Measurements from ENCODE around the gene SLC1A3.

SLC1A3 gene

DNA sequence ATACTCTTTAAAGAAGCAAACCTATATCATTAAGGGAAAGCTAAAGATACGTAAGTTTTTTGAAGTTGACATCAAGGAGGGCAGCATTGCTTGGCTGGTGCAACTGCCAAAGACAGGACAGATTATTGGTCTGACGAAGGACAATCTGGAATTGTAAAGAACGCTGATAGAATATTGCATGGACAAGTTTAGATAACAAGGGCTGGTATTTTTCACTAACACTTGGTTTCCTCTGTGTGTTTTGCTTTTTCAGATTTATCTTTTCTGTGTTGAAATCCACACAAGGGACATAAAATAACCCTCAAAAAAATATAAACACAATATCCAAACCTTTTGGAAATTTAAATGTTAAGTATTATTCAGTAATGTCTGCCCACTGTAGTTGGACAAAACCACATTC lies 39.7 kb downstream of the SLC1A3 start:
- Histone ChIP-seq H3K9me3 (ENCODE audit: control insufficient read depth, insufficient read depth, low read depth, low read length) (no peaks in the 10 kb centered on the region), H3K4me1 (ENCODE audit: control insufficient read depth, insufficient read depth, low read length) (peaks cover 6% of the 10 kb centered on the region; the same call in 1 of the 2 replicates), H3K4me3 (ENCODE audit: low read depth, low read length) (no peak overlapping the region)

GRCh38 chr5:36646507-36647023 lies 40.2 kb downstream of the SLC1A3 start:
- no peak overlapping the region for H3K27ac ChIP-seq (ENCODE audit: low read depth, low read length)
- H3K27me3 ChIP-seq (ENCODE audit: control insufficient read depth, insufficient read depth, low read length), result no peaks in the 10 kb centered on the region
- peaks cover 6% of the 10 kb centered on the region; the same call in 1 of the 2 replicates for H3K4me1 ChIP-seq (ENCODE audit: control insufficient read depth, insufficient read depth, low read length)
- no peaks in the 10 kb centered on the region for H3K9me3 ChIP-seq (ENCODE audit: control insufficient read depth, insufficient read depth, low read depth, low read length)
- H3K9ac ChIP-seq (ENCODE audit: low read length), result no peak overlapping the region
- H3K36me3 ChIP-seq (ENCODE audit: control insufficient read depth, insufficient read depth, low read length), result no peaks in the 10 kb centered on the region
- H3K4me3 ChIP-seq (ENCODE audit: low read depth, low read length), result no peak overlapping the region

More for the DNA sequence above, 39.7 kb downstream of the SLC1A3 start:
- Histone ChIP-seq H3K36me3 (ENCODE audit: control insufficient read depth, insufficient read depth, low read length) (no peaks in the 10 kb centered on the region), H3K27me3 (ENCODE audit: control insufficient read depth, insufficient read depth, low read length) (no peaks in the 10 kb centered on the region), H3K27ac (ENCODE audit: low read depth, low read length) (no peak overlapping the region), H3K9ac (ENCODE audit: low read length) (no peak overlapping the region)

DNA sequence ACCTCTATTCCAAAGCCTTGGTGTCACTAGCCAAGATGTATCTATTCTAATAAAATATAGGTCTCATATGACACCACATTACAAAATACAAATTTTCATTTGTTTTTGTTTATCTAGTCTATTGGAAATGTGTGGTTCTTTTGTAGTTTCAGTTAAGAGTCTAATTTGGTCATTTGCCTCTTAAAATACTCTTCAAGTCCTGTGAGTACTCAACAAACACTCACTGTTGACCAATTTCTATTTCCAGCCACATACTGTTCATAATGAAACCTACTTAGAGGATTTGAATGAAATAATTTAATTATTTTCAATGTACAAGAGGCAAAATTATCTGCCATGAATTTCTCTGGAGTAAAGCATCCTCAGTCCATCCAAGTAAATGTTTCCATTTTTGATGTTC lies 40.6 kb downstream of the SLC1A3 start:
- Histone ChIP-seq H3K4me1 (ENCODE audit: control insufficient read depth, insufficient read depth, low read length) (peaks cover 6% of the 10 kb centered on the region; the same call in 1 of the 2 replicates), H3K9ac (ENCODE audit: low read length) (no peak overlapping the region), H3K27ac (ENCODE audit: low read depth, low read length) (no peak overlapping the region), H3K27me3 (ENCODE audit: control insufficient read depth, insufficient read depth, low read length) (no peaks in the 10 kb centered on the region), H3K36me3 (ENCODE audit: control insufficient read depth, insufficient read depth, low read length) (no peaks in the 10 kb centered on the region), H3K9me3 (ENCODE audit: control insufficient read depth, insufficient read depth, low read depth, low read length) (no peaks in the 10 kb centered on the region), H3K4me3 (ENCODE audit: low read depth, low read length) (no peak overlapping the region)

GRCh38 chr5:36648426-36648825 lies 42.0 kb downstream of the SLC1A3 start:
- no peaks in the 10 kb centered on the region for H3K9me3 ChIP-seq (ENCODE audit: control insufficient read depth, insufficient read depth, low read depth, low read length)
- no peak overlapping the region for H3K27ac ChIP-seq (ENCODE audit: low read depth, low read length)
- no peaks in the 10 kb centered on the region for H3K27me3 ChIP-seq (ENCODE audit: control insufficient read depth, insufficient read depth, low read length)
- H3K9ac ChIP-seq (ENCODE audit: low read length), result no peak overlapping the region
- H3K4me1 ChIP-seq (ENCODE audit: control insufficient read depth, insufficient read depth, low read length), result peaks cover 6% of the 10 kb centered on the region; the same call in 1 of the 2 replicates
- H3K36me3 ChIP-seq (ENCODE audit: control insufficient read depth, insufficient read depth, low read length), result no peaks in the 10 kb centered on the region
- no peak overlapping the region for H3K4me3 ChIP-seq (ENCODE audit: low read depth, low read length)

- H3K9me3 ChIP-seq (ENCODE audit: control insufficient read depth, insufficient read depth, low read depth, low read length), result no peaks in the 10 kb centered on the region
Observed at GRCh38 chr5:36651761-36652685, 45.6 kb downstream of the SLC1A3 start.

DNA sequence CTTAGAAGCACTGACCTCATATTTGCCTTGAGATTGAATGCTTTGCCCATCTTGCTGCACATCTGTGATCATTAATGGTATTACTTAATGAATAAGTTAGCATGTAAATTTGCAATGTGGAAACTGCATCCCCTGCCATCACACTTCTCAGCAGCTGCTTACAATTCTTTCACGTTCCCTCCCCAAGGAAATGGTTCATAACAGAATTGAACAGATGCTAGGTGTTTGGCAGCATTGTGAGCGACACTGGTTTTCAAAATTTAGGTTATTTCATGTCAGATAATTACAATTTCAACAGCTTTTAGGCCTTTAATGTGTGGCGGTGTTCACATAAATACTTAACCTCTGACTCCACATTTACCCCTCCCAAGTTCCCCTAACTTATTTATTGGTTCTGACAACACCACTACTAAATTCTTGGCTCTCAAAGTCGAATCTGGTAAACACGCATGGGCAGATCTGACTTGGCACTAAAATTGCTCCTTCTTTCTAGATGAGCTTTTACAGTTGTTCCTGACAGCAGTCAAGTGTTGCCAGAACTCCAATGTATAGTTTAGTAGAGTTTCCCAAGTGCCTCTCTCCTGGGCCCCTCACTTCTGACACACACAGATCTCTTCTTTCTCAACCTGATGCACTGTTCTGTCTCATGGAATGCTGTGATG lies 46.8 kb downstream of the SLC1A3 start:
- no peaks in the 10 kb centered on the region for H3K36me3 ChIP-seq (ENCODE audit: control insufficient read depth, insufficient read depth, low read length)
- H3K9me3 ChIP-seq (ENCODE audit: control insufficient read depth, insufficient read depth, low read depth, low read length), result no peaks in the 10 kb centered on the region
- H3K27me3 ChIP-seq (ENCODE audit: control insufficient read depth, insufficient read depth, low read length), result no peaks in the 10 kb centered on the region
- H3K4me1 ChIP-seq (ENCODE audit: control insufficient read depth, insufficient read depth, low read length), result peaks cover 13% of the 10 kb centered on the region
- H3K27ac ChIP-seq (ENCODE audit: low read depth, low read length), result no peak overlapping the region
- no peak overlapping the region for H3K4me3 ChIP-seq (ENCODE audit: low read depth, low read length)
- H3K9ac ChIP-seq (ENCODE audit: low read length), result no peak overlapping the region

More at GRCh38 chr5:36651761-36652685, 45.6 kb downstream of the SLC1A3 start:
- Histone ChIP-seq H3K4me3 (ENCODE audit: low read depth, low read length) (no peak overlapping the region), H3K27ac (ENCODE audit: low read depth, low read length) (no peak overlapping the region), H3K4me1 (ENCODE audit: control insufficient read depth, insufficient read depth, low read length) (peaks cover 13% of the 10 kb centered on the region), H3K9ac (ENCODE audit: low read length) (no peak overlapping the region), H3K27me3 (ENCODE audit: control insufficient read depth, insufficient read depth, low read length) (no peaks in the 10 kb centered on the region), H3K36me3 (ENCODE audit: control insufficient read depth, insufficient read depth, low read length) (no peaks in the 10 kb centered on the region)

DNA sequence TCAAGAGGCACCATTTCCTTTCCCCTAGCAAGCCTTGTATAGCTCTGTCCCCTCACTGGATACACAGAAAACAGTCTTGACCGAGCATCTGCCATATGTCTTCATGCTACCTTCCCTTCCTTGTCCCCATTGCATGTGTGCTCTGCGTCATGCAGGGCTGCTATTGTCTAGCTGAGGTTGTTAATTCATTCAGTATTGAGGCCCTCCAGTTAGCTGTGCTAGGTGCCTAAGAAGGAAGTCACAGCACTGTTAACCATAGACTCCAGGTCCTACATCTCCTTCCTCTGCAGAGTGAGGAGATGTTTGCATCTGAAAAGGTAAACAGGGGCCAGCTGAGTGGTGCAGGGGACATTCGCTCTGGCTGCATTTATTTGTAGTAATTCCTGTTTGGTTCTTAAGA lies 48.2 kb downstream of the SLC1A3 start:
- H3K4me3 ChIP-seq (ENCODE audit: low read depth, low read length), result no peak overlapping the region
- H3K4me1 ChIP-seq (ENCODE audit: control insufficient read depth, insufficient read depth, low read length), result peaks cover 13% of the 10 kb centered on the region
- H3K27me3 ChIP-seq (ENCODE audit: control insufficient read depth, insufficient read depth, low read length), result no peaks in the 10 kb centered on the region
- no peak overlapping the region for H3K27ac ChIP-seq (ENCODE audit: low read depth, low read length)
- H3K36me3 ChIP-seq (ENCODE audit: control insufficient read depth, insufficient read depth, low read length), result no peaks in the 10 kb centered on the region
- H3K9ac ChIP-seq (ENCODE audit: low read length), result no peak overlapping the region
- no peaks in the 10 kb centered on the region for H3K9me3 ChIP-seq (ENCODE audit: control insufficient read depth, insufficient read depth, low read depth, low read length)

DNA sequence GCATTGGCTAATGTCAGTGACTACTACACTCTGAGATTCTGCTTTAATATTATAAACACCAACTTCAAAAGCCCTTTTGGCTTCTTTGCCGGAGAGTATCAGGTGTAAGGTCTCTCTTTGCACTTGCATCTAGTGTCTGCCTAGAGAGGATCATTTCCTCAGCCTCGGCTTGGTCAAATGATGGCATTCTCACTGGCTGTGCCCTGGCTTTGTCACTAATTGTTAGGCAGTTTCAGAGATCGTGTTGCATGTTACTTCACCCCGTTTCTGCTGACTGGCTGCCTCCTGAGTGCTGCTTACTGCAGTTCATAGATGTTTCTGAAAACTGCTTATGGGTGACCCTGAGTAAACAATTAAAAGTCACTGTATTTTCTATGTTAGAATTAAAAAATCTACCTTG lies 48.8 kb downstream of the SLC1A3 start:
- Histone ChIP-seq H3K4me3 (ENCODE audit: low read depth, low read length) (no peak overlapping the region), H3K9me3 (ENCODE audit: control insufficient read depth, insufficient read depth, low read depth, low read length) (no peaks in the 10 kb centered on the region), H3K9ac (ENCODE audit: low read length) (no peak overlapping the region), H3K4me1 (ENCODE audit: control insufficient read depth, insufficient read depth, low read length) (peaks cover 13% of the 10 kb centered on the region), H3K36me3 (ENCODE audit: control insufficient read depth, insufficient read depth, low read length) (no peaks in the 10 kb centered on the region), H3K27ac (ENCODE audit: low read depth, low read length) (no peak overlapping the region), H3K27me3 (ENCODE audit: control insufficient read depth, insufficient read depth, low read length) (no peaks in the 10 kb centered on the region)

- Histone ChIP-seq H3K9ac (ENCODE audit: low read length) (no peak overlapping the region), H3K4me3 (ENCODE audit: low read depth, low read length) (no peak overlapping the region), H3K36me3 (ENCODE audit: control insufficient read depth, insufficient read depth, low read length) (no peaks in the 10 kb centered on the region)
Observed at GRCh38 chr5:36656556-36656955, 50.1 kb downstream of the SLC1A3 start.

DNA sequence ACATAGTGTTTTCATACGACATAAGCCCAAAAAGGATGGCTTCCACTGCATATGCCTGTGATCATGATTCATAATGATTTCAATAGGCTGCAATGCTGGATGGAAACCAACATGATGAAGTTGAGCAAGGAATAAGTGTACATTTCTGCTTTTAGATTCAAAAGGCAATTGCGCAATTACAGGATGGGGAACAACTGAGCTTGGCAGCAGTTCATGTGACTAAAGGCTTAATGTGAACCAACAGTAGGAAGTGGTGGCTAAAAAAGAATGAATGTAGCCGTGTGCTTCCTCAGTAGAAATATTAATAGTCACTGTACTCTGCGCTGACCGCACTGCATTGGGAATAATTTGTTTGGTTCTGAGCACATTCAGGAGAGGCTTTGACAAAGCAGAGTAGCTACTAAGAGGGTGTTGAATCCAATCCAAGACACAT lies 51.2 kb downstream of the SLC1A3 start:
- Histone ChIP-seq H3K4me1 (ENCODE audit: control insufficient read depth, insufficient read depth, low read length) (peaks cover 13% of the 10 kb centered on the region), H3K27me3 (ENCODE audit: control insufficient read depth, insufficient read depth, low read length) (no peaks in the 10 kb centered on the region), H3K9me3 (ENCODE audit: control insufficient read depth, insufficient read depth, low read depth, low read length) (no peaks in the 10 kb centered on the region), H3K9ac (ENCODE audit: low read length) (no peak overlapping the region), H3K4me3 (ENCODE audit: low read depth, low read length) (no peak overlapping the region), H3K36me3 (ENCODE audit: control insufficient read depth, insufficient read depth, low read length) (no peaks in the 10 kb centered on the region), H3K27ac (ENCODE audit: low read depth, low read length) (no peak overlapping the region)

More at GRCh38 chr5:36656556-36656955, 50.1 kb downstream of the SLC1A3 start:
- Histone ChIP-seq H3K27me3 (ENCODE audit: control insufficient read depth, insufficient read depth, low read length) (no peaks in the 10 kb centered on the region), H3K27ac (ENCODE audit: low read depth, low read length) (no peak overlapping the region), H3K4me1 (ENCODE audit: control insufficient read depth, insufficient read depth, low read length) (peaks cover 13% of the 10 kb centered on the region), H3K9me3 (ENCODE audit: control insufficient read depth, insufficient read depth, low read depth, low read length) (no peaks in the 10 kb centered on the region)
